Astrocyte (in vitro differentiated cells and primary cell): ENCODE measurements around the gene ILDR1.

Source experiments
- EZH2 ChIP-seq: IDR thresholded peaks from 2 replicates; pipeline ENCODE4 v1.6.1; 2012; ENCODE audit warnings: mild to moderate bottlenecking, low read length, inconsistent platforms; ENCODE audit not compliant: insufficient read depth
- TF ChIP-seq, protein P1 (sequence below): IDR thresholded peaks from 2 replicates; pipeline ENCODE4 v1.5.1; 2011; ENCODE audit warnings: low read depth, mild to moderate bottlenecking, inconsistent platforms, low read length, moderate library complexity; ENCODE audit not compliant: insufficient read depth

- TF ChIP-seq, protein P1, sequence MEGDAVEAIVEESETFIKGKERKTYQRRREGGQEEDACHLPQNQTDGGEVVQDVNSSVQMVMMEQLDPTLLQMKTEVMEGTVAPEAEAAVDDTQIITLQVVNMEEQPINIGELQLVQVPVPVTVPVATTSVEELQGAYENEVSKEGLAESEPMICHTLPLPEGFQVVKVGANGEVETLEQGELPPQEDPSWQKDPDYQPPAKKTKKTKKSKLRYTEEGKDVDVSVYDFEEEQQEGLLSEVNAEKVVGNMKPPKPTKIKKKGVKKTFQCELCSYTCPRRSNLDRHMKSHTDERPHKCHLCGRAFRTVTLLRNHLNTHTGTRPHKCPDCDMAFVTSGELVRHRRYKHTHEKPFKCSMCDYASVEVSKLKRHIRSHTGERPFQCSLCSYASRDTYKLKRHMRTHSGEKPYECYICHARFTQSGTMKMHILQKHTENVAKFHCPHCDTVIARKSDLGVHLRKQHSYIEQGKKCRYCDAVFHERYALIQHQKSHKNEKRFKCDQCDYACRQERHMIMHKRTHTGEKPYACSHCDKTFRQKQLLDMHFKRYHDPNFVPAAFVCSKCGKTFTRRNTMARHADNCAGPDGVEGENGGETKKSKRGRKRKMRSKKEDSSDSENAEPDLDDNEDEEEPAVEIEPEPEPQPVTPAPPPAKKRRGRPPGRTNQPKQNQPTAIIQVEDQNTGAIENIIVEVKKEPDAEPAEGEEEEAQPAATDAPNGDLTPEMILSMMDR, result no peak
- no peak for TF ChIP-seq EZH2
Observed at GRCh38 chr3:122031123-122031468, 9.0 kb upstream of the ILDR1 start.
